Activated CD4-positive, alpha-beta T cell treated with anti-CD3 and anti-CD28 coated beads for 36 hours (primary cell): Measurements from ENCODE around the gene CYP4B1. TPM values are rescaled to one million over a fixed set of nuclear protein-coding genes. Genes with fewer than 3 reads are reported as not detected.

Source experiments
- total RNA-seq, 2 experiments: library from RNA; stranded (reverse); gene quantifications; one replicate each; pipeline ENCODE4 v1.2.3, GENCODE V29; 2021

CYP4B1 gene
- total RNA-seq, 2 experiments from 2014 or later: not detected

Other genes starting within 250 kb of the CYP4B1 start
- gene KNCN, start 247.4 kb upstream of the CYP4B1 start, total RNA-seq: not detected
- 10 to 100 TPM; 27.8 to 31.0 TPM for gene MKNK1, start 194.8 kb upstream of the CYP4B1 start, total RNA-seq
- gene MOB3C, start 182.2 kb upstream of the CYP4B1 start, total RNA-seq: 1 to 10 TPM; 8.5 to 8.9 TPM
- 10 to 100 TPM; 46.1 to 48.5 TPM for gene ATPAF1, start 130.7 kb upstream of the CYP4B1 start, total RNA-seq
- gene TEX38, start 127.2 kb upstream of the CYP4B1 start, total RNA-seq: under 1 TPM in 1 of 2 experiments, not detected in 1; 0.18 TPM
- gene EFCAB14, start 79.9 kb upstream of the CYP4B1 start, total RNA-seq: 10 to 100 TPM; 37.8 to 54.3 TPM
- not detected for gene CYP4A11, start 142.4 kb downstream of the CYP4B1 start, total RNA-seq
- not detected for gene CYP4X1, start 224.6 kb downstream of the CYP4B1 start, total RNA-seq